GM12892 (cell line): ENCODE measurements around the gene BCKDK.

Experiments
- POLR2A ChIP-seq: IDR thresholded peaks from 2 replicates; pipeline ENCODE4 v1.6.1; 2011; ENCODE audit warnings: low read depth, low read length, control low read depth
- POLR2AphosphoS5 ChIP-seq: IDR thresholded peaks from 2 replicates; pipeline ENCODE4 v1.6.1; 2011; ENCODE audit warnings: low read depth, low read length, control low read depth

DNA sequence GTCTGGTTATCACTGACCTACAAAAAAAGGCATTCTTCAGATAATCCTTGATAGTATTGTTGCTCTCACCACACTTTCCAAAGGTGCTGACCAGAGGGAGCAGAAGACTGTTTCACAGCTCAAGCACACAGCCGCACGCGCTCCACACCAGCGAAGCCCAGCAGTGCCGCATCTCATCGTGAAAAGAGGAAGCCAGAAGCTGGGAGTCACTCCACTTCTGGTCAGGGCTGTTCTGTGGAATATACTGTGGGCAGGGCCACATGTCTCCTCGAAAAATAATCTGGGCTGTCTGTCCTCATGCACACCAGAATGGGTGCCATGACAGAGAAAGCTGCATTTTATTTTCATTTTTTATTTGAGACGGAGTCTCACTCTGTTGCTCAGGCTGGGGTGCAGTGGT lies 49.0 kb downstream of the BCKDK start:
- TF ChIP-seq POLR2AphosphoS5 (no peak), POLR2A (no peak)
